ENCODE results near the gene SYT17.

The SYT17 gene
- total RNA-seq = 0 reads per million in 2 donors

- no peak for DNase-seq
Observed at GRCh38 chr16:19167710-19168370, at the start of gene SYT17. Gene SYT17, plus strand, starts transcription at chr16:19168240. Its CDS starts 407 bp downstream, at chr16:19168647.

GRCh38 chr16:19118938-19119431 lies 49.1 kb upstream of the SYT17 start:
- no peak for DNase-seq

GRCh38 chr16:19119564-19119963 lies 48.5 kb upstream of the SYT17 start:
- no peak for DNase-seq

- no peak for DNase-seq
Observed at GRCh38 chr16:19123535-19124178, 44.4 kb upstream of the SYT17 start.

GRCh38 chr16:19126300-19126699 lies 41.7 kb upstream of the SYT17 start:
- no peak for DNase-seq

- no peak for DNase-seq
Observed at GRCh38 chr16:19127205-19127604, 40.8 kb upstream of the SYT17 start.

- no peak for DNase-seq
Observed at GRCh38 chr16:19127674-19128131, 40.3 kb upstream of the SYT17 start.

- DNase-seq = no peak
Observed at GRCh38 chr16:19128454-19129200, 39.4 kb upstream of the SYT17 start.

- DNase-seq = no peak
Observed at GRCh38 chr16:19130385-19130784, 37.7 kb upstream of the SYT17 start.

- DNase-seq = no peak
Observed at GRCh38 chr16:19130852-19131824, 36.9 kb upstream of the SYT17 start.

- DNase-seq = no peak
Observed at GRCh38 chr16:19131825-19132218, 36.2 kb upstream of the SYT17 start.

GRCh38 chr16:19132255-19132654 lies 35.8 kb upstream of the SYT17 start:
- DNase-seq = no peak

GRCh38 chr16:19132898-19133297 lies 35.1 kb upstream of the SYT17 start:
- DNase-seq = no peak

- DNase-seq = no peak
Observed at GRCh38 chr16:19133600-19133999, 34.4 kb upstream of the SYT17 start.

GRCh38 chr16:19135201-19135842 lies 32.7 kb upstream of the SYT17 start:
- DNase-seq = no peak

GRCh38 chr16:19135896-19136438 lies 32.1 kb upstream of the SYT17 start:
- DNase-seq = no peak

- no peak for DNase-seq
Observed at GRCh38 chr16:19136549-19137196, 31.4 kb upstream of the SYT17 start.

- no peak for DNase-seq
Observed at GRCh38 chr16:19137201-19138128, 30.6 kb upstream of the SYT17 start.

GRCh38 chr16:19138601-19139000 lies 29.4 kb upstream of the SYT17 start:
- no peak for DNase-seq

Measured in T-helper 9 cell (primary cell).